Measurements from ENCODE around the gene LPAR3.

The LPAR3 gene

DNA sequence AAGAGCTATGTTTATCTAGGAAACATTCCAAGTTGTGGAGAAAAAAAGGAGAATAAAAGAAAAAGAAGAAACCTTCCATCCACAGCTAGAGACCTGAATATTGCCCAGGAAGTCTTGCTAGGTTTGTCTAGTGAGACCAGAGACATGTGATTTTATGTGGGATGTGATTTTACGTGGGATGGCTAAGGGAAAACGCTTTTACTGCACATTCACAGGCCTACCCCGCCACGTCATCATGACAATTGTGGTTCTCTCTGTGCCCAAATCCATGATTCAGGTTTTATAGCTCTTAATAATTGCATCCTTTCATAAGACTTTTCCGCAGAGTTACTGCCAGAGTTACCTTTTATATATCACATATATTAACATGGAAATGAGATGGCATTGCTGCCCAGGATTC, 116.4 kb downstream of the LPAR3 start:
- Histone ChIP-seq H3K27ac (replicated peaks) (no peak overlapping the region), H3K27me3 (ENCODE audit: insufficient read depth, poor library complexity, severe bottlenecking) (no peaks in the 10 kb centered on the region), H3K4me3 (replicated peaks; ENCODE audit: insufficient read depth, low read length) (no peak overlapping the region)
- TF ChIP-seq, protein P1, sequence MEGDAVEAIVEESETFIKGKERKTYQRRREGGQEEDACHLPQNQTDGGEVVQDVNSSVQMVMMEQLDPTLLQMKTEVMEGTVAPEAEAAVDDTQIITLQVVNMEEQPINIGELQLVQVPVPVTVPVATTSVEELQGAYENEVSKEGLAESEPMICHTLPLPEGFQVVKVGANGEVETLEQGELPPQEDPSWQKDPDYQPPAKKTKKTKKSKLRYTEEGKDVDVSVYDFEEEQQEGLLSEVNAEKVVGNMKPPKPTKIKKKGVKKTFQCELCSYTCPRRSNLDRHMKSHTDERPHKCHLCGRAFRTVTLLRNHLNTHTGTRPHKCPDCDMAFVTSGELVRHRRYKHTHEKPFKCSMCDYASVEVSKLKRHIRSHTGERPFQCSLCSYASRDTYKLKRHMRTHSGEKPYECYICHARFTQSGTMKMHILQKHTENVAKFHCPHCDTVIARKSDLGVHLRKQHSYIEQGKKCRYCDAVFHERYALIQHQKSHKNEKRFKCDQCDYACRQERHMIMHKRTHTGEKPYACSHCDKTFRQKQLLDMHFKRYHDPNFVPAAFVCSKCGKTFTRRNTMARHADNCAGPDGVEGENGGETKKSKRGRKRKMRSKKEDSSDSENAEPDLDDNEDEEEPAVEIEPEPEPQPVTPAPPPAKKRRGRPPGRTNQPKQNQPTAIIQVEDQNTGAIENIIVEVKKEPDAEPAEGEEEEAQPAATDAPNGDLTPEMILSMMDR (IDR thresholded peaks at IDR 0.05; ENCODE audit: insufficient read depth, low read length): no peak
- TF ChIP-seq SPI1 (IDR thresholded peaks at IDR 0.05; ENCODE audit: borderline replicate concordance, low read depth): no peak
- no peak for TF ChIP-seq POLR2AphosphoS5 (IDR thresholded peaks at IDR 0.05; ENCODE audit: low read depth)
- TF ChIP-seq, protein P2, sequence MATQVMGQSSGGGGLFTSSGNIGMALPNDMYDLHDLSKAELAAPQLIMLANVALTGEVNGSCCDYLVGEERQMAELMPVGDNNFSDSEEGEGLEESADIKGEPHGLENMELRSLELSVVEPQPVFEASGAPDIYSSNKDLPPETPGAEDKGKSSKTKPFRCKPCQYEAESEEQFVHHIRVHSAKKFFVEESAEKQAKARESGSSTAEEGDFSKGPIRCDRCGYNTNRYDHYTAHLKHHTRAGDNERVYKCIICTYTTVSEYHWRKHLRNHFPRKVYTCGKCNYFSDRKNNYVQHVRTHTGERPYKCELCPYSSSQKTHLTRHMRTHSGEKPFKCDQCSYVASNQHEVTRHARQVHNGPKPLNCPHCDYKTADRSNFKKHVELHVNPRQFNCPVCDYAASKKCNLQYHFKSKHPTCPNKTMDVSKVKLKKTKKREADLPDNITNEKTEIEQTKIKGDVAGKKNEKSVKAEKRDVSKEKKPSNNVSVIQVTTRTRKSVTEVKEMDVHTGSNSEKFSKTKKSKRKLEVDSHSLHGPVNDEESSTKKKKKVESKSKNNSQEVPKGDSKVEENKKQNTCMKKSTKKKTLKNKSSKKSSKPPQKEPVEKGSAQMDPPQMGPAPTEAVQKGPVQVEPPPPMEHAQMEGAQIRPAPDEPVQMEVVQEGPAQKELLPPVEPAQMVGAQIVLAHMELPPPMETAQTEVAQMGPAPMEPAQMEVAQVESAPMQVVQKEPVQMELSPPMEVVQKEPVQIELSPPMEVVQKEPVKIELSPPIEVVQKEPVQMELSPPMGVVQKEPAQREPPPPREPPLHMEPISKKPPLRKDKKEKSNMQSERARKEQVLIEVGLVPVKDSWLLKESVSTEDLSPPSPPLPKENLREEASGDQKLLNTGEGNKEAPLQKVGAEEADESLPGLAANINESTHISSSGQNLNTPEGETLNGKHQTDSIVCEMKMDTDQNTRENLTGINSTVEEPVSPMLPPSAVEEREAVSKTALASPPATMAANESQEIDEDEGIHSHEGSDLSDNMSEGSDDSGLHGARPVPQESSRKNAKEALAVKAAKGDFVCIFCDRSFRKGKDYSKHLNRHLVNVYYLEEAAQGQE (IDR thresholded peaks at IDR 0.05; ENCODE audit: insufficient replicate concordance, low read depth): no peak
- no peak for TF ChIP-seq GABPA (IDR thresholded peaks at IDR 0.05; ENCODE audit: low read depth)
- DNase-seq (ENCODE audit: low read depth in 1 of 2, low spot score in 1 of 2): no peak

DNA sequence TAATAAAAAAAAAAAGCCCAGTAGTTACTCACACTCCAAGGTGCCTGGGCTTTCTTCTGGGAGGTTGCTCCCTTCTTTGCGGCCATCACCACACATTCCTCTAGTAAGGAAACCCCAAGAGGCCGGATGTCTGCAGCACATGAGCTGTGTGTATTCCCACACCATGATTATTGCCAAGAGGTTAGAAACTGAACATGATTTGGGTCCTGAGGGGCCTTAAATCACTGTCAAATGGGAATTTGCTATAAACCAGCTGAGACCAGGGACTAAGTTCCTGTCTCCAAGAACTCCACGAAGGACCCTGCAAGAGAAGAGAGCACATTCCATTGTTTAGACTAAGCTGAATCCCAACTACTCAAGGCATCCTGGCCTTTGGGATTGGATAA, 117.5 kb downstream of the LPAR3 start:
- TF ChIP-seq POLR2AphosphoS5 (IDR thresholded peaks at IDR 0.05; ENCODE audit: low read depth) (no peak), SPI1 (IDR thresholded peaks at IDR 0.05; ENCODE audit: borderline replicate concordance, low read depth) (no peak), GABPA (IDR thresholded peaks at IDR 0.05; ENCODE audit: low read depth) (no peak)
- TF ChIP-seq, protein P1 (IDR thresholded peaks at IDR 0.05; ENCODE audit: insufficient read depth, low read length): no peak
- TF ChIP-seq, protein P2 (IDR thresholded peaks at IDR 0.05; ENCODE audit: insufficient replicate concordance, low read depth): no peak
- DNase-seq (ENCODE audit: low read depth in 1 of 2, low spot score in 1 of 2): no peak
- no peak overlapping the region for H3K27ac ChIP-seq (replicated peaks)
- H3K27me3 ChIP-seq (ENCODE audit: insufficient read depth, poor library complexity, severe bottlenecking): no peaks in the 10 kb centered on the region
- no peak overlapping the region for H3K4me3 ChIP-seq (replicated peaks; ENCODE audit: insufficient read depth, low read length)

DNA sequence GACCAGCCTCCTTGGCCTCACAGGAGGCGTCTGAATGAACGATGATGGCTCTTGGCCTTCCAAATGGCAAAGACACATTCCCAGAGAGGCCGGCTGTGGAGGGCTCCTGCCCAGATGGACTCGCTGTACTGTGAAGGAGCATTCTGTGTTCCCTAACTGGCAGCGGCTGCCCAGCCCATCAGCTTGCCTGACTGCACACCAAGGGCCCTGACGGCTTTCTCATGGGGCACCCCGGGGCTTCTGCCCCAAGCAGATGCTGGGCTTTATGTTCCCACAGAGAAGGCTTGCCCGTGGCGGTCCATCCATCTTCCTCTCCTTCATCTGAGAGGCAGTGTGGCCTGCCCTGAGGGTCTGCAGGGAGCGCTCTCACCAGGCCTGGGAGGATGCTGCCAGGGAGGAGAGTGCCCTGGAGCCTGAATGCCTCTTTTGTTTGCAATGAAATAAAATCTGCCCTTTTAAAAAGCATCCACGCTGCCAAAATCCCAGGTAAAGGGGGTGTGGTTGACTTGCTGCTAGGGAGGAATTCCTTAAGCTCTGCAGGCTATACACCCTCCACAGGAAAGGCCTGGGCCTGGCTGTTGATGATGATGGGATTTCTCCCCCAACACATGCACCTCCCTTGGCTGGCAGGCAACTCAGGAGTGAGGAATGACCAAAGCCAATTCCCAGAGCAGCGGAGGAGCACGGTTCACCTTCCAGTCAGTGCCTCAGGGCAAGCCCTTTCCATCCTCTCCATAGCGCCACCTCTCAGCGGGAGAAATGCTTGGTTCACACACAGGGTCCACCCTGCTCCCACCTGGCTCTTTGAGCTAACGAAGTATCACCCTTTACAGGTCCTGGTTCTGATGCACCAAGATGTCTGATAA, 118.1 kb downstream of the LPAR3 start:
- H3K27ac ChIP-seq (replicated peaks): no peak overlapping the region
- no peak for DNase-seq (ENCODE audit: low read depth in 1 of 2, low spot score in 1 of 2)
- H3K4me3 ChIP-seq (replicated peaks; ENCODE audit: insufficient read depth, low read length): no peak overlapping the region
- H3K27me3 ChIP-seq (ENCODE audit: insufficient read depth, poor library complexity, severe bottlenecking): no peaks in the 10 kb centered on the region
- TF ChIP-seq, protein P2 (IDR thresholded peaks at IDR 0.05; ENCODE audit: insufficient replicate concordance, low read depth): no peak
- TF ChIP-seq GABPA (IDR thresholded peaks at IDR 0.05; ENCODE audit: low read depth) (no peak), SPI1 (IDR thresholded peaks at IDR 0.05; ENCODE audit: borderline replicate concordance, low read depth) (no peak), POLR2AphosphoS5 (IDR thresholded peaks at IDR 0.05; ENCODE audit: low read depth) (no peak)
- TF ChIP-seq, protein P1 (IDR thresholded peaks at IDR 0.05; ENCODE audit: insufficient read depth, low read length): no peak

Measured in HL-60 (cell line).